ENCODE data around the gene PSMD14.

Gene PSMD14

DNA sequence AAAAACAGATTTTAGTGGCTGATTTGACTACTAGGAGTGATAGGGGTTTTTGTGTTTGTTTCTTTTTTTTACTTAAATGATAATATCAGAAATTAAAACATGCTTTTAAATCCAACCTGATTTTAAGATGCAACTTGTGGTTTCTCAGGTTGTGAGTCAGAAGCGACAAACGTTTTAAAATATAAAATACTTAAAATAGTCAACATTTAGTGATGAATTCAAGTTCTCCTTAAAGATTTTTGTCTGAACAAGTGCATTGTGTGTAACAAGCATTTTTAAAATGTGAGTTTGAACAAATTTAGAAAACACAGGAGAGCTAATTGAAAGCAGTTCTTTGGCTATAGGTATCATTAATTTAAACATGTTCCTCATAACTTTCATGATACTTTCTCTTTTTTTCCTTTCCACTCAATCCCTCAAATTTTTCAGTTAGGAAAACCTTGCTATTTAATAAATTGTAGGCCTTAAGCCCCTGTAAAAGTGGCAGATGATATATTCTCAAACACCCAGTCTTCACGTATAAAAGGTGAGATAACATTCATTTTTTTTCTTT lies 111.5 kb downstream of the PSMD14 start:
- DNase-seq (ENCODE audit: low spot score): no peak

GRCh38 chr2:161420406-161421074 lies 112.3 kb downstream of the PSMD14 start:
- DNase-seq (ENCODE audit: low spot score): no peak

DNA sequence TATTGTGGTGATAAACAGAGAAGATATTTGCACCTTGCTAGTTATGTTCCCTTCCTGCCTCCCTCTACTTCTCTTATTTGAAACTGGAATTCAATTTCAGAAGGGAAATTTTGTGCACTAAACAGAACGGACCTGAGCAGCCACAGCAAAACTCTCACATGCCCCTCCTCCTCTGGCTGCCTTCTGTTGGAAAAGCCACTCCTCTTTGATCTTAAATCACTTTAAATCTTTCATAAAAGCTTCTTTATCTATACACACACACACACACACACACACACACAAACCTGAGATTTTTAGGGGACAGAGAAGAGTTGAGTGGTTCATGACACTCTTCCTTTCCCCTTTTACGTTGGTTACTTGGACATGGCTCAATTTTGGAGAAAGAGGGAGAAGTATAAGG lies 113.5 kb downstream of the PSMD14 start:
- DNase-seq (ENCODE audit: low spot score): no peak

- no peak for DNase-seq (ENCODE audit: low spot score)
These were observed 114.7 kb downstream of the PSMD14 start for GRCh38 chr2:161422816-161423403.

GRCh38 chr2:161423421-161424393 lies 115.5 kb downstream of the PSMD14 start:
- DNase-seq (ENCODE audit: low spot score): no peak

DNA sequence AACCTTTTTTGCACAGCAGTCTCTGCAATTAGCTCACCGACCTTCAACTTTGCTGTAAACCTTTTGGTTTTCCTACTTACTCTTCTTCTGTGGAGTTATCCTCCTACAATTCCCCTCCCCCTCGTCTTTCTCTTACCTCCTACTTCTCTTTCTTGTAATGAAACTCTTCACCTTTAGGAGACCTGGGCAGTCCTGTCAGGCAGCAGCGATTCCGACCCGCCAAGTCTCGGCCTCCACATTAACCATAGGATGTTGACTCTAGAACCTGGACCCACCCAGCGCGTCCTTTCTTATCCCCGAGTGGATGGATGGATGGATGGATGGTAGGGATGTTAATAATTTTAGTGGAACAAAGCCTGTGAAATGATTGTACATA lies 116.2 kb downstream of the PSMD14 start:
- no peak for DNase-seq (ENCODE audit: low spot score)

- no peak for DNase-seq (ENCODE audit: low spot score)
These were observed 116.9 kb downstream of the PSMD14 start for GRCh38 chr2:161424891-161425727.

DNA sequence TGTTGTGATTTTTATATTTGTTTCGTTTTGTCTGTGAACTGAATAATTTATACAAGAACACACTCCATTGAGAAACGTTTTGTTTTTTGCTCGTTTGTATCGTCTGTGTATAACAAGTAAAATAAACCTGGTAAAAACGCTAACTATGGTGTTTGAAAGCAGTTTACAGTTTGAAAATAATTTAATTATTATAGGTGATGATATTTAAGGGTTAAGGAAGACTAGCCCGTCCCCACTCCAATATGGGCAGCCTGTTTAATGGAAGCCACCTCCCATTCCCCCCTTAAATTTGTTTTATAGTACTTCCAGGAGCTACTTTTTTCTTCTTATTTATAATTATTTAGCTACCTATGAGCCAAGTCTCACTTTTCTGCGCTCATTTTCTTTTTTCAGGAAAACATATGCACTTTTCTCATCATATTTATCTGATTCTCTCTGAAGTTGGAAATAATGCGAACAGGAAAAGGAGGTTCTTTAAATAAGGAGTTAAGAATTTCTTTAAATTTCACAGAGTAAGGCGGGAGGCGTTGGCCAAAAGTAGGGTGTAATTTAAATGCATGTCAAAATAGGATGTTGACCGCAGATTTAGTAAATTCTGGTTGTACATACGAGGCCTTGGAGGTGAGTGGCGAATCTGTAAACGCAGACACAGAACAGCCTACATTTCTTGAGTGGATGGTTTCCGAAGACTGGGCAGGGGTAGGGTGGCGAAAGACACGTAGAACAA lies 117.7 kb downstream of the PSMD14 start:
- DNase-seq (ENCODE audit: low spot score): no peak

DNA sequence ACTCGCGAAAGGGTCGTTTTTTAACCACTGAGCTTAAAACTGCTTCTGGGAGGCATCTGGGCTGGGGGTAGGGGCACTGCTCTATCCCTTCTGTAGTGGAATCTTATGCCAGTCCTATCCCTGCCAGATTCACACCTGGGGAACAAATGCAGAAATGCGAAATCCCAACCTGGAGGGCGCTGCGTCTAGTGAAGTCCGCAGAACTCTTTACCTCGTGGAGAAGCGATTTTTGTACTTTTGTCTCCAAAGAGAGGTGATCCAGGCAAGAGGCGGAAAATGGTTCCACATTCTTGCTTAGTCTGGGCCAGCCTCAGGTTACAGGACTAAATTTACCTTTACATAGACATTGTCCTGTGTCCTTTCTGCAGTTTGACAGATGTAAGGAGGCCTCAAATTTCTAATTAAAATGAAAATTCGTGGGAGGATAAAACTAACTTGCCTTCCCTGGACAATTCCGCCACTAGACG lies 118.3 kb downstream of the PSMD14 start:
- DNase-seq (ENCODE audit: low spot score): no peak

DNA sequence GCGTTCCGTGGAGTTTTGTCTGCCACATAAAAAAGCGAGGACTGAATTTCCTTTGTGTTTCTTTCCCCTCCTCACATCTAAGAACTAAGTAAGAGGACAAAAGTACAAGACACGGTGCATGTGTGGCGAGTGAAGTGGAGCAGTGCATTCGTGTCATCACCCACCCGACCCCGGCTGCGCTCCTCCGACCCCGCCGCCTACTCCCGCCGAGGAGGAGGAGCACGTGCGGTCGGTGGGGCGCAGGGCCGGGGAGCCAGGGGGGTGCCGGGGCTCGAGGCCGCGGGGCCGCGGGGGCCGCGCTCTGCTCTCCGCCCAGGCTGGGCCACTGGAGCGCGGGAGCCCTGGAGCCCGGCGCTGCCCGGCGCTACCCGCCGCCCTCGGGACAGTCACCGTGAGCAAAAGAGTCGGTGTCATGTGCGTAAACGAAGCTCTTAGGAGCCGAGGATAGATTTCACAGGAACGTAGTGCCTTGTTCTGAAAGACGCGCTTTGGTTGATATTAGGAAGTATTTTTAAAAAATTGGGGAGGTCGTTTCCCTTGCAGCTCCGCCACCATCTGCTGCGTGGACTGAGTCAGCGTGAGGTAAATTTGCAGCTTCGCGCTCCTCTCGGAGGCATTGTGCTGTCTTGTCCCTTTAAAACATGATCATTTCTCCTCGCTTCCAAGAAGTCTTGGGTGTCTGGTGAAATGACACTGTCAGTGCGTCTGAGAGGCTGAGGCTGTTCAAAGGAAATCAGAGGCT lies 118.9 kb downstream of the PSMD14 start:
- no peak for DNase-seq (ENCODE audit: low spot score)

DNA sequence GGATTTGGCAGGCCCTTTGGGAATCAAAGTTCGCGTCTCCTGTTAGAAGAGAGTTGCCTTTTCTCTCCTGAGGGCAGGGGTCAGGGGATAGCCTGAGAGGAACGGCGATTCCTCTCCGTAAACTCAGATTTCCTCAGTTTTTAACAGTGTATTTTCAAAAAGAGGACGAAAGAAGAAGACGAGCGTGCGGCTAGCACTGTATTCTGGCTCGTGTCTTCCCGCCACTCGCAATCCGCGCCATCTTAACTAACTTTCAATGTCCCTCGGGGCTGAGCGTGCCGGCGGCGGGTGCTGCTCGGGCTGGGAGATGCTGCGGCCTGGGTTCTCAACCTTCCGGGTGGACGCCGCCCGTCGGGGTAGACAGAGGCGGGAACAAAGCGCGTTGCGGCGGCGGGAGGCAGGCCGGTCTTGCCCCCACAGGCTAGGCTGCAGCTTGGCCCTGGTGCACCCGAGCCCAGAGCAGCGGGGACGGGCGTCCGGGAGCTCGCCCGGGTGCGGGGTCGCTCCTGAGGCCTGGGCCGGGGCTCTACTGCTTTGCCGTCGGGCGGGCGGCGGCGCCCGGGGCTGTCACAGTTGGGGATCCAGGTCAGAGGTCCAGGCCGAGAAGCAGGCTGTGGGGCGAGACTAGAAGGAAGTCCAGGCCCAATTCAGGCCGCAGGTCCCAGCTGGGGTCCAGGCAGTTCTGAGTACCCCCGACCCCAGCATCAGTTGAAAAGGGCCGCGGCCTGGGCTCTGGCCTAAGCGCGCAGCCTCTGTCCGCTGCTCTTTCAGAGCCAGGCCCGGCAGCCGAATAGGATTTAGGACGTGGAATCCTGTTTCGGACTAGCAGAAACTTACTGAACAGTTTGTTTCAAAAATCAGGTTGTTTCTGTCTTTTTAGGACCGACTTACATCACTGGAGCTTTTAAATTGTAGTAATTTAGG lies 119.7 kb downstream of the PSMD14 start:
- DNase-seq (ENCODE audit: low spot score): no peak

GRCh38 chr2:161430386-161430785 lies 122.2 kb downstream of the PSMD14 start:
- DNase-seq (ENCODE audit: low spot score): no peak

GRCh38 chr2:161432107-161432506 lies 123.9 kb downstream of the PSMD14 start:
- DNase-seq (ENCODE audit: low spot score): no peak

GRCh38 chr2:161434118-161434517 lies 125.9 kb downstream of the PSMD14 start:
- DNase-seq (ENCODE audit: low spot score): no peak

GRCh38 chr2:161436411-161436810 lies 128.2 kb downstream of the PSMD14 start:
- DNase-seq (ENCODE audit: low spot score): no peak

GRCh38 chr2:161438598-161438997 lies 130.4 kb downstream of the PSMD14 start:
- DNase-seq (ENCODE audit: low spot score): no peak

- DNase-seq (ENCODE audit: low spot score): no peak
These were observed 136.9 kb downstream of the PSMD14 start for GRCh38 chr2:161445097-161445496.

- no peak for DNase-seq (ENCODE audit: low spot score)
These were observed 140.2 kb downstream of the PSMD14 start for GRCh38 chr2:161448431-161448830.
